Heart left ventricle (tissue), 13 donors: Measurements from ENCODE around the gene PRDX5.

Experiments
- POLR2A ChIP-seq, 2 donors: fragments of 450-650 bp; IDR thresholded peaks; one replicate each; pipeline ENCODE4 v1.6.1; 2017; ENCODE audit warnings: antibody characterized with exemption in 2 of 2, mild to moderate bottlenecking in 2 of 2, moderate library complexity in 2 of 2
- TF ChIP-seq, protein P1 (sequence below), 12 donors: fragments of 200-600 bp; sonication (generic) in 4 of 12; IDR thresholded peaks; one replicate each; pipeline versions ENCODE4 v1.5.0 to v1.8.0; 2018 to 2022; ENCODE audit warnings: antibody characterized with exemption in 12 of 12, mild to moderate bottlenecking in 5 of 12
- donor health status: ischemic (EF 13 %, LVEDD 7.1; RV severe dilation, severe dysfunction).
- donor health status: DM: no; HTN: yes; CAD: no.
- donor health status: DM: no; HTN: no; CAD: no.
- donor health status: ischemic (EF 25% LVEDD 6.9; RV normal size, moderate dysfunction).
- donor health status: ischemic (EF 25% LVEDD 5.7; RV mildly dilated, moderate dysfunction).
- donor health status: ischemic (EF 35%, LVEDD 5.7; RV mildly dilated, moderate dysfunction).
- donor health status: nonischemic (EF 11% LVEDD 7.7; RV severe dilation, severe dysfunction).
- donor health status: DM: yes; HTN: yes; CAD: no.
- donor health status: PGD.
- donor health status: ischemic (EF 29% LVEDD 5.4; RV normal size, mild dysfunction).
- donor health status: nonischemic (EF 23%, LVEDD 6.1; RV moderate dilation, normal function).

DNA sequence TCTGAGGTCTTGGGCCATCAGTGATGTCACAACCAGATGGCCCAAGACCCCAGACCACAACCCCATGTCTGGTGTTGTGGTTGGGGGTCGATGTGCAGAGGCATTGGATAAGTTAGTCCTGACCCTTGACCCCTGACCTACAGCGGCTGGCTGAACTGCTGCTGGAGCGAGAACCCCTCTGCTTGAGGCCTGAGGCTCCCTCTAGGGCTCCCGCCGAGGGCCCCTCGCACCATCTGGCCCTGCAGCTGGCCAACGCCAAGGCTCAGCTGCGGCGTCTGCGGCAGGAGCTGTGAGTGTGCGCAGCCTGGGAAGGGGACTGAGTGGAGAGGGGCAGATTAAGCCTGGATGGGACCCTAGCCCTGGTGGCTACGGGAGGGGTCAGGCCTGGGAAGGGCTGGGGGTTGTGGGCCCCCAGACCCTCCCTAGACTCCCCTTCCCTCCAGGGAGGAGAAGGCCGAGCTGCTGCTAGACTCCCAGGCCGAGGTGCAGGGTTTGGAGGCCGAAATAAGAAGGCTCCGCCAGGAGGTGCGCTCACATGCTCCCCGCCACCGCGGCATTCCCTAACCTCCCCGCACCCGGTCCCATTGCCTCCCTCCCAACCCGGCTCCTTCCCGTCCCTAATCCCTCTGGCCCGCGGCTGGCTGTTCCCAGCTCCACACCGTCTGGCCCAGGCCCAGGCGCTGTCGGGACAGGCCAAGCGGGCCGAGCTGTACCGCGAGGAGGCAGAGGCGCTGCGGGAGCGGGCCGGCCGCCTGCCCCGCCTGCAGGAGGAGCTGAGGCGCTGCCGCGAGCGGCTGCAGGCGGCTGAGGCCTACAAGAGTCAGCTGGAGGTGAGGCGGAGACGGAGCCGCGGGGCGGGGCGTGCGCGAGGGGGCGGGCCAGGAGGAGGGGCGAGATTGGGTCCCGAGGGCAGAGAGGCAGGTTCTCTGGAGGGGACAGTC lies 24.2 kb downstream of the PRDX5 start:
- peak in 1 of 2 donors; percentile 49 for TF ChIP-seq POLR2A (IDR thresholded peaks at IDR 0.05)
- TF ChIP-seq, protein P1, sequence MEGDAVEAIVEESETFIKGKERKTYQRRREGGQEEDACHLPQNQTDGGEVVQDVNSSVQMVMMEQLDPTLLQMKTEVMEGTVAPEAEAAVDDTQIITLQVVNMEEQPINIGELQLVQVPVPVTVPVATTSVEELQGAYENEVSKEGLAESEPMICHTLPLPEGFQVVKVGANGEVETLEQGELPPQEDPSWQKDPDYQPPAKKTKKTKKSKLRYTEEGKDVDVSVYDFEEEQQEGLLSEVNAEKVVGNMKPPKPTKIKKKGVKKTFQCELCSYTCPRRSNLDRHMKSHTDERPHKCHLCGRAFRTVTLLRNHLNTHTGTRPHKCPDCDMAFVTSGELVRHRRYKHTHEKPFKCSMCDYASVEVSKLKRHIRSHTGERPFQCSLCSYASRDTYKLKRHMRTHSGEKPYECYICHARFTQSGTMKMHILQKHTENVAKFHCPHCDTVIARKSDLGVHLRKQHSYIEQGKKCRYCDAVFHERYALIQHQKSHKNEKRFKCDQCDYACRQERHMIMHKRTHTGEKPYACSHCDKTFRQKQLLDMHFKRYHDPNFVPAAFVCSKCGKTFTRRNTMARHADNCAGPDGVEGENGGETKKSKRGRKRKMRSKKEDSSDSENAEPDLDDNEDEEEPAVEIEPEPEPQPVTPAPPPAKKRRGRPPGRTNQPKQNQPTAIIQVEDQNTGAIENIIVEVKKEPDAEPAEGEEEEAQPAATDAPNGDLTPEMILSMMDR (IDR thresholded peaks at IDR 0.05) = peak in 11 of 12 donors; percentile 20 to 65 (median 43)
